NCI-H128 (cell line): ENCODE results near the gene RPL31.
"Not testable (repeated sequence)": the region's sequence is repeated elsewhere in the genome, so short reads cannot be mapped to it uniquely, and the experiment has no call there.

Experiments
- DNase-seq: peaks from one replicate; lab custom pipeline; 2025; ENCODE audit not compliant: unreplicated experiment; lab: John Stamatoyannopoulos, UW

RPL31 gene

GRCh38 chr2:101023327-101024107 is 21.4 kb downstream of the RPL31 start:
- DNase-seq: no peak

- DNase-seq: no peak
These were observed 23.5 kb downstream of the RPL31 start for GRCh38 chr2:101025561-101025960.

GRCh38 chr2:101026253-101026701 is 24.2 kb downstream of the RPL31 start:
- no peak for DNase-seq

- DNase-seq: no peak
These were observed 24.9 kb downstream of the RPL31 start for GRCh38 chr2:101026923-101027469.

- DNase-seq: no peak
These were observed 25.8 kb downstream of the RPL31 start for GRCh38 chr2:101027852-101028251.

GRCh38 chr2:101030866-101031554 is 28.9 kb downstream of the RPL31 start:
- no peak for DNase-seq

- DNase-seq: no peak
These were observed 30.1 kb downstream of the RPL31 start for GRCh38 chr2:101032084-101032776.

GRCh38 chr2:101036562-101036961 is 34.5 kb downstream of the RPL31 start:
- no peak for DNase-seq

- DNase-seq: no peak
These were observed 35.2 kb downstream of the RPL31 start for GRCh38 chr2:101037161-101037755.

GRCh38 chr2:101038455-101039255 is 36.6 kb downstream of the RPL31 start:
- no peak for DNase-seq

GRCh38 chr2:101040072-101040471 is 38.0 kb downstream of the RPL31 start:
- no peak for DNase-seq

GRCh38 chr2:101040761-101041160 is 38.7 kb downstream of the RPL31 start:
- DNase-seq: no peak

- DNase-seq: no peak
These were observed 39.3 kb downstream of the RPL31 start for GRCh38 chr2:101041413-101041812.

- DNase-seq: no peak
These were observed 43.2 kb downstream of the RPL31 start for GRCh38 chr2:101045330-101045729.

GRCh38 chr2:101047075-101047766 is 45.1 kb downstream of the RPL31 start:
- no peak for DNase-seq

GRCh38 chr2:101047774-101048173 is 45.7 kb downstream of the RPL31 start:
- no peak for DNase-seq

- DNase-seq: no peak
These were observed 46.7 kb downstream of the RPL31 start for GRCh38 chr2:101048756-101049155.

- DNase-seq: not testable (repeated sequence)
These were observed 48.8 kb downstream of the RPL31 start for GRCh38 chr2:101050886-101051285.

- no peak for DNase-seq
These were observed 50.1 kb downstream of the RPL31 start for GRCh38 chr2:101052147-101052546.

GRCh38 chr2:101053117-101053516 is 51.0 kb downstream of the RPL31 start:
- DNase-seq: no peak
